Prostate gland (tissue), 2 donors: Measurements from ENCODE around the gene TBK1. TPM values are rescaled to one million over a fixed set of nuclear protein-coding genes. Genes with fewer than 3 reads are reported as not detected.

ENCODE experiments used
- DNase-seq: peaks from one replicate; pipeline ENCODE4 v3.0.0-alpha.2; 2019; ENCODE audit warnings: low spot score
- H3K27ac ChIP-seq, 2 donors: fragments of 200-600 bp; sonication (generic); 2 replicates each; pipeline ENCODE4 v1.5.1; 2017 to 2019
- H3K27me3 ChIP-seq: fragments of 200-600 bp; sonication (generic); replicated peaks from 2 replicates; pipeline ENCODE4 v1.5.1; 2019; ENCODE audit not compliant: insufficient read depth
- H3K36me3 ChIP-seq, 2 donors: fragments of 200-600 bp; sonication (generic); 1 replicate in 1 of 2; 2 replicates in 1 of 2; pipeline versions ENCODE4 v1.5.1 to v1.8.1; 2017 to 2019
- H3K4me1 ChIP-seq: fragments of 200-600 bp; sonication (generic); replicated peaks from 2 replicates; pipeline ENCODE4 v1.5.1; 2019
- H3K4me3 ChIP-seq, 2 donors: fragments of 200-600 bp; sonication (generic); 2 replicates each; pipeline ENCODE4 v1.5.1; 2017 to 2019
- H3K9me3 ChIP-seq: fragments of 200-600 bp; sonication (generic); 2 replicates; pipeline ENCODE4 v1.5.1; 2017
- CTCF ChIP-seq, 4 experiments: fragments of 200-600 bp in 2 of 4; fragments of 450-650 bp in 2 of 4; sonication (generic) in 2 of 4; IDR thresholded peaks; 1 replicate in 3 of 4; 2 replicates in 1 of 4; pipeline ENCODE4 v1.5.1; 2016 to 2019; ENCODE audit warnings: antibody characterized with exemption in 4 of 4, mild to moderate bottlenecking in 2 of 4, moderate library complexity in 2 of 4
- POLR2A ChIP-seq: fragments of 450-650 bp; IDR thresholded peaks from one replicate; pipeline ENCODE4 v1.6.1; 2016; ENCODE audit warnings: antibody characterized with exemption, mild to moderate bottlenecking
- POLR2AphosphoS5 ChIP-seq: sonication (generic); formaldehyde crosslinking; IDR thresholded peaks from one replicate; pipeline ENCODE4 v1.6.1; 2017; ENCODE audit warnings: antibody characterized with exemption
- WGBS: methylation state at CpG from one replicate; pipeline ENCODE4 v1.1.5; 2018; 5-methylcytosine and 5-hydroxymethylcytosine counted together
- intact Hi-C: fragments of 100-400 bp; cut with DNase I; formaldehyde crosslinking; loops from one replicate; pipeline ENCODE4 v1.14.2; 2022
- total RNA-seq, 2 donors: library from RNA; depleted of rRNA; stranded (reverse); fragments of >200 nt; gene quantifications; one replicate each; pipeline ENCODE4 v1.1.0, GENCODE V29; 2016

The TBK1 gene
- total RNA-seq, 2 donors from 2014 or later = 25.9 to 33.6 TPM

GRCh38 chr12:64466178-64466577 is 14.3 kb downstream of the TBK1 start:
- H3K36me3 ChIP-seq = peaks cover 0 to 6% of the 10 kb centered on the region in 2 donors
- H3K9me3 ChIP-seq = no peaks in the 10 kb centered on the region
- no peak overlapping the region for H3K27ac ChIP-seq
- TF ChIP-seq POLR2AphosphoS5 (no peak), POLR2A (no peak), CTCF (IDR thresholded peaks at IDR 0.05) (no peak)
- H3K4me1 ChIP-seq = no peaks in the 10 kb centered on the region
- H3K4me3 ChIP-seq = no peak overlapping the region
- intact Hi-C loops = no loop called here
- H3K27me3 ChIP-seq = no peaks in the 10 kb centered on the region
- DNase-seq = no peak

DNA sequence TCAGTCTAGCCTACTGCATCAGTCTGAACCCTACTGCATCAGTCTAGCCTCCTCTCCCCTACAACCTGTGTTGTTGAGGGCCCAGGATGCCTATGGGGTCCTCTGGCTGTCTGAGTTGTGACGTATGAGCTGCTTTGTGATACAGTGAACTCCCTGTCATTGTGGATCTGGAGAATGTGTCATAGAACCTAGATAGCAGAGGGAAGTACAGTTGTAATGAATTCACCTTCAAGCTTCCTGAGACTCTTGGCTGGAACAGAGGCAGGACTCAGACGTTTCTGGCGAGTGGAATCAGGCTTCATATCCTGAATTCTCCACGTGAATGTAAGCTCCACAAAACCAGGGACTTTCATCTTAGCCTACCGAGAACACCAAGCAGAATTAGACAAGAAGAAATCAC is 17.0 kb downstream of the TBK1 start:
- H3K27me3 ChIP-seq = no peaks in the 10 kb centered on the region
- peaks cover 0 to 9% of the 10 kb centered on the region in 2 donors for H3K36me3 ChIP-seq
- no peak for TF ChIP-seq POLR2A
- no peak for TF ChIP-seq POLR2AphosphoS5
- TF ChIP-seq CTCF (IDR thresholded peaks at IDR 0.05) = no peak
- H3K4me3 ChIP-seq = no peak overlapping the region
- WGBS = 78% methylated on average over 5 of the region's 5 CpGs
- DNase-seq = no peak
- no peaks in the 10 kb centered on the region for H3K9me3 ChIP-seq
- intact Hi-C loops = no loop called here
- H3K27ac ChIP-seq = no peak overlapping the region
- no peaks in the 10 kb centered on the region for H3K4me1 ChIP-seq

DNA sequence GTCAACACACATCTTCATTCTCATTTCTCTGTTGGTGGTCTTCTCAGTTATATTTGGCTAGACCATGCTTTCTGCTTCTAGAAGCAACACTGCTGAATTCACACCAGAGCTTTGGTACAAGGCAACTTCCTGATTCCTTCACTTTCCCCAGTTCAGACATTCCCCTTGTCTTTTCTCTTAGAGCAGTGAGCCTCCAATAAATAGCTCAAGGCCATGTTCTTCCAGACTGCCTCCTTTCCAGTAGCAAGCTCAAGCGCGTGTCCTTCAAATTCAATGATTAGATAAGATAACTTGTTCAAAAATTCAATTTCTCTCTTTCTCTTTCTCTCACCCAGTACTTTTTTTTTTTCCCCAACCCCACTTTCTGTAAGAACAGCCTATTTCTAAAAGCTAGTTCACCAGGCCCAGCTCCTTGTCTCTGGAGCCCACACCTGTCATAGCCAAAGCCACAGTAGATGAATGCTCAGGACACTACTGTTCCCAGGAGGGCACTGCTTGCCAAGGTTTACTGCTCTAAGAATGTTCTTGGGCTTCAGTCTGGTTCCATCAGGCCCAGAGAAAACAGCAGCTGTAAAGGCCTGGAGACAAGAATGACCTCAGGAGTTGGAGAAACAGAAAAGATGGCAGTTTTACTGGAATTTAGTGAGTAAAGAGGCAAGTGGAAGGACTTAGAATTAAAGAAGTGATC is 17.7 kb downstream of the TBK1 start:
- TF ChIP-seq CTCF (IDR thresholded peaks at IDR 0.05) = no peak
- TF ChIP-seq POLR2AphosphoS5 = no peak
- no peak for TF ChIP-seq POLR2A
- Histone ChIP-seq H3K4me1 (no peaks in the 10 kb centered on the region), H3K9me3 (no peaks in the 10 kb centered on the region), H3K27ac (no peak overlapping the region), H3K27me3 (no peaks in the 10 kb centered on the region), H3K36me3 (peaks cover 0 to 12% of the 10 kb centered on the region in 2 donors), H3K4me3 (no peak overlapping the region)
- intact Hi-C loops = no loop called here
- no peak for DNase-seq
- 95% methylated on average over 2 of the region's 2 CpGs for WGBS

DNA sequence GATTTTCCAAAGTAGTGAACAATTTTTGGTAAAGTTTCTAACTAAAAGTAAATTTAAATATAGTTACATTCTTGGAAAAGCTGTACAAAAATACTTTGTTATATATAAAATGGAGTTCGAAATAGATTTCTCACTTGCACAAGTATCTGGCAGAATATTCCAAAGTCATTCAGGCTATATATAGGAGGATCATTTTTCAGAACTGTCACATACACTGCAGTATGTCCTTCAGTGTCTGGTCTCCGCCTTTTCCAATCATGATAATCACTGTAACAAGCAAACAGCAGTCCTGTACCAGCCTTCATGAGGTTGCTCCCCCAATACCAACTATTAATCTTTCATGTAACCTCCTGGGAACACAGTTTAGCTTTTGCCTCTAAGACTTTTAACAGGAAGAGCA is 18.6 kb downstream of the TBK1 start:
- no peaks in the 10 kb centered on the region for H3K4me1 ChIP-seq
- peaks cover 0 to 12% of the 10 kb centered on the region in 2 donors for H3K36me3 ChIP-seq
- H3K4me3 ChIP-seq = no peak overlapping the region
- no peaks in the 10 kb centered on the region for H3K9me3 ChIP-seq
- TF ChIP-seq POLR2AphosphoS5 (no peak), POLR2A (no peak), CTCF (IDR thresholded peaks at IDR 0.05) (no peak)
- no peaks in the 10 kb centered on the region for H3K27me3 ChIP-seq
- 96% methylated on average over 2 of the region's 2 CpGs for WGBS
- intact Hi-C loops = no loop called here
- H3K27ac ChIP-seq = no peak overlapping the region
- DNase-seq = no peak

DNA sequence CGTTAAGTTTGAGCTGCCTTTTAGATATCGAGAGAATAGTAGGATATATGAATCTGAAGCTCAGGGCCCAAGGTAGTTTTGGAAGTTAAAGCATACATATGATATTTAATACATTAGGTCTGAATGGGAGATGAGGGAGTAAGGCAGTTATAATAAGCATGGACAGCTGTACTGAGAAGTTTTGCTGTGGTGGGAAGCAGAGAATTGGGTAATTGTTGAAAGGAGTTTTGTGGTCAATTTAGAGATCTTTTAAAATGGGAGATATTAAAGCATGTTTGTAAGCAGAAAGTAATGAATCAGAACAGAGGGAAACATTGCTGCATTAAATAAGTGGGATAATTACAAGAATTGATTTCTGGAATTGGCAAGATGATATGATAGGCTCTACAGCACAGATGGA is 21.3 kb downstream of the TBK1 start:
- Histone ChIP-seq H3K4me3 (no peak overlapping the region), H3K36me3 (peaks cover 0 to 12% of the 10 kb centered on the region in 2 donors), H3K27me3 (no peaks in the 10 kb centered on the region), H3K9me3 (no peaks in the 10 kb centered on the region), H3K27ac (no peak overlapping the region), H3K4me1 (no peaks in the 10 kb centered on the region)
- DNase-seq = no peak
- 93% methylated on average over 2 of the region's 2 CpGs for WGBS
- no peak for TF ChIP-seq POLR2AphosphoS5
- TF ChIP-seq CTCF (IDR thresholded peaks at IDR 0.05) = no peak
- no peak for TF ChIP-seq POLR2A
- intact Hi-C loops = no loop called here
